NCI-H748 (cell line): ENCODE data around the gene ADM.
A peak's percentile ranks its signal among the peaks of the same experiment; 100 is the strongest.

ENCODE experiments used
- DNase-seq: peaks from one replicate; lab custom pipeline; 2025; ENCODE audit not compliant: unreplicated experiment; lab: John Stamatoyannopoulos, UW

The ADM gene

GRCh38 chr11:10289765-10290380, 15.0 kb upstream of the ADM start:
- no peak for DNase-seq

GRCh38 chr11:10291801-10292638, 12.9 kb upstream of the ADM start:
- no peak for DNase-seq

DNA sequence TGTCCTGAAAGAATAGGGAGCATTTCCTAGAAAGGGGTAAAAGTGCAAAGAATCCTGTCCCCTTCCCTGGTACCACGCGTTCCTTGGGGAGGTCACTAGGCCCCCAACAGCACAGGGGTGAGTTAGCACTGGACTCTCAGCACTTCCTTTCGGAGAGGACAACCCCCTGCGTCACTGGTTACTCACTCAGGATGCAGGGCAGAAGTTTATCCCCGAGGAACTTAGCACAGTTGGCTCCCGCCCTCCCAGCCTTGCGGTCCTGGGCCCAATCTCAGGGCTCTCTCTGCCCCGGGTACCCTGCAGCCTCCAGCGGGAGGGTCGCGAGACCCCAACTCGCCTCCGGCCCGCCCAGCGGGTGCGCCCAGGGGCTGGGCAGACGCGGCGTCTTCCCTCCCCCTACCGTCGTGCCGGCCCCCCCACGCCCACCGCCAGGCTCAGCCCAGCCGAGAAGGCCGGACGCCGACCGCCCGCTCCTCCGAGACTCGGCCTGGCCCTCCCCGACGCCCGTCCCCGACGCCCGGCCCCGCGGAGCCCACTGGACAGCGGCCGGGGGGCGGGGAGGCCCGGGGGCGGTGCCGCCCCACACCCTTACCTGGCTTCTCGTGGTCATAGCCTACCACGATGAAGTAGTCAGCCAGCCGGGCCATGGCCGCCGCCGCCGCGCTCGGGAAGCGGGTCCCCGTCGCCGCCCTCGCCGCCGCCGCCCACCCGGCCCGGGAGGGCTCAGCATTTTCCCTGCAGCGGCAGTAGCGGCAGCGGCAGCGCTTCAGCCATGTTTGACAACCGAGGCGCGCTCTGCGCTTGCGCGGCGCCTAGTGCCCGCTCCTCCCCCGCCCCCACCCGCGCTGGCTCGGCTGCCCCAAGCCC, 11.2 kb upstream of the ADM start, which contains the start of gene SBF2:
Gene SBF2, minus strand, starts transcription at position 797 of the 867 bp plus-strand sequence. Its CDS starts 150 bp downstream, at position 647.
- DNase-seq = peak; percentile 88

DNA sequence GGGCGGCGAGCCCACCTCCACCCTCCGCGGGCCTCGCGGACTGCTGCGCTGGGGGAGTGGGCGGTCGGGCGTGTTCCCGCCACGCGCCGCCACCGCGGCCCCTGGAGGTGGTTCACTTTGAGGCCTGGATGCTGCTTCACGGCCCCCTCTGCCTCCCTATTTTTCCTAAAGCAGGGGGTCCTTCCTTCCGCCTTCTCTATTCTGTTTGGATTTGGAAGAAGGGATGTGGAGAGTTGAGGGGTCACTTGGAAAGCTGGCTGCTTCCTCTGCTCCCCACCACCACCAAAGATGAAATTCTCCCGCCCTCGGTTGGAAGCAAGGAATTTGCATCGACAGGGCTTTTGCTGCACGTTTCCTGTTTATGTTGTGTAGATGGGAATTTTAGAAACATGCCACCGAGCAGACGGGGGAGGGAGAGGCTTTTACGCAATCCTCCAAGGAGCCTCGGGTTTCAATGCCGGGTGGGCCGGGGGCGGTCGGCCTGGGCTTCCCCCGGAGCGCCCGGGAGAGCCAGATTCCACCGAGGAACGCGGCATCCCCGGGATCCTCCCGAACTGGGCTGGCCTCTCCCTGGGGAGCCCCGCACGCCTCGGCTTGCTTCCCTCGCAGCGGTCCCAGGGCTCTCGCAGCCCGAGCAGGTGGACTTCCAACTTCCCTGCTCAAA, 10.5 kb upstream of the ADM start:
- peak; percentile 56 for DNase-seq

GRCh38 chr11:10295064-10295901, 9.6 kb upstream of the ADM start:
- no peak for DNase-seq

- no peak for DNase-seq
Observed at GRCh38 chr11:10298342-10298741, 6.5 kb upstream of the ADM start.

DNA sequence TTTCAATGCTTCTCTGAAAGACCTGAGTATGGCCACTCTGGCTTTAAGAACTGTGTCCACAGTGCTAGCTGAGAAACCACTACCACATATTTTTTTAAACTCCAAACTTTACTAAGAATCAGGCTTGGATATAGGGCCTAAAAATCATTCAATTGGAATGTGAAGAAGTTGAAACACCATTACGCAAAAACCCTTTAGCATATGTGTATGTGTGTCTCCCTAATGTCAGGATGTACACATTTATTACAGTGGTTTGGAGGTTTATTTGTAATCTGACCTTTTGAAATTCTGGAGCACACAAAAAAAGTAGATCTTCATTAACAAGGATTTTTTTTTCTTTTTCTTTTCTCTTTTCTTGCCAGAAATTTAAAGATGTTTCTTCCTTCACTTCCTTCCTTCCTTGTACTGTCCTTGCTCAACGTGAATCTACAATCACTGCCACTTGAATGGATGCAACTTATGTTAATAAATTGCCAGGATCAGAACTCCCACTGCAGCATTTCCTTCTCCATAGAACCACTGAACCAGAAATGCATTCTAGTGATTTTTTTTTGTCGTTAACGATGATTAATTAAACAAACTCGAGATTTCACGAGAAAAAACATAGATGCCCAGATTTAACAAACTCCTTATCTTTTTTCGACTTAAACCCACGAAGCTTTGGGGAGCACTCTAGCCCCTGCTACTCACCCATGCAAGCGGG, 3.1 kb upstream of the ADM start:
- no peak for DNase-seq

- DNase-seq = peak; percentile 72
Observed at GRCh38 chr11:10302359-10302743, 2.5 kb upstream of the ADM start.

GRCh38 chr11:10302744-10303557, 1.9 kb upstream of the ADM start:
- peak; percentile 75 for DNase-seq

DNA sequence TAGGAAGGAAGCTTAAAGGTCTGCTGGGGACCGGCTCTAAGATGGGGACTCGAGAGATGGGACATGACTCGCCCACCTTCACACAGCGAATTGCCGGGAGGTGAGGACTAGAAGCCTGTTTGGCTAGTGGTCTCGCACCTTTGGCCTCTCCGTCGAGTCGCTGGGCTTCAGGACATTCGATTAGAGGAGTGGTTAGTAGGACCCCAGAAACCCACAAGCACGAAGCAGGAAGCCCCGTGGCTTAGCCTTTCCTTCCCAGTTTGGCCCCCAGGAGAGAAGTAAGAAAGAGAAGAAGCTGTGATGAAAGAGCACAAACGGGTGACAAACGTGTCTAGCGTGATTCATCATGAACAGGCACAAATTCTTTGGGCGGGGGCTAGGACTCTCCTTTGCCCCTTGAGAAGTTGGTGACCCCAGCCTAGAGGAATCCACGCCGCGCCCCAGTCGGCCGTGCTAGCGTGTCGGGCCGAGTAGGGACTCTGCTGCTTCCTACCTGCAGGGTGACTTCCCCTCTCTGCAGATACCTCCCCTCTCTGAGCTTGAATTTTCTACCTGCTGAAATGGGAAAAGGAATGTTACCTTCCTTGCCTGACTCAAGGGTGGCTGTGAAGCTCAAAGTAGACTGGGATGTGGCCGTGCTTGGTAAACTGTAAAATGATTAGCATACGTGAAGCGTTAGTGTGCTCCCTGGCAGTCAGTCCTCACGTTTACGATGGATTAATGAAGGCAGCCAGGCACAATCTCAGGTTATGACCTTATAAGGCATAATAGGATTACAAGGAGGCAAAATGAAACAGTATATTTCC, 1.1 kb upstream of the ADM start:
- peak; percentile 56 for DNase-seq

DNA sequence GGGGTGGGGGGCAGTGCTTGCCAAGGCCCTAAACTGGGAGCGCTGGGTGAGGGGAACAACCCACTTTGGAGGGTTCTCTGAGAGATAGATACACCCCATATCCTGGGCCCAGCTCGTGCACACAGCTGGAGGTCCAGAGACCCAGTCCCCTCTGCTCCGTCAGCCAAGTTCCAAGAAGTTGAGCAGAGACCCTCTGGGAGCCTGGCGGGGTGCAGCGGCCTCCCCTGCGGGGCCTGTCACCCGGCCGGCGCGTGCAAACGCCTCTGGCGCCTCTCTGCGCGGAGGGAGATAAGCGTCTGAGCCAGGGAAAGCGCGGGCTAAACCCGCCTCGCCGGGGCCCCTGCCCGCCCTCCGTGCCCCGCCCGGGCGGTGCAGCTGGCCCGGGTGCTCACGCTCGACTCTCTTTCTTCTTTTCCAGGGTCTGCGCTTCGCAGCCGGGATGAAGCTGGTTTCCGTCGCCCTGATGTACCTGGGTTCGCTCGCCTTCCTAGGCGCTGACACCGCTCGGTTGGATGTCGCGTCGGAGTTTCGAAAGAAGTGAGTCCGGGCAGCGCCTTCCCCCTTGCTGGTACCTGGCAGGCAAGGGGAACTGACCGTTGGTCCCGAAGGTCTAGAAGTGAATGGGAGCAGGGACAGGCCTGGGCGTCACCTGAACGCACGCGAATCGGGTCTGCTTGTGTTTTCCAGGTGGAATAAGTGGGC, 540 bp downstream of the ADM start:
- peak; percentile 59 for DNase-seq

- DNase-seq = peak; percentile 59
Observed at GRCh38 chr11:10305964-10306918, 1.4 kb downstream of the ADM start.

DNA sequence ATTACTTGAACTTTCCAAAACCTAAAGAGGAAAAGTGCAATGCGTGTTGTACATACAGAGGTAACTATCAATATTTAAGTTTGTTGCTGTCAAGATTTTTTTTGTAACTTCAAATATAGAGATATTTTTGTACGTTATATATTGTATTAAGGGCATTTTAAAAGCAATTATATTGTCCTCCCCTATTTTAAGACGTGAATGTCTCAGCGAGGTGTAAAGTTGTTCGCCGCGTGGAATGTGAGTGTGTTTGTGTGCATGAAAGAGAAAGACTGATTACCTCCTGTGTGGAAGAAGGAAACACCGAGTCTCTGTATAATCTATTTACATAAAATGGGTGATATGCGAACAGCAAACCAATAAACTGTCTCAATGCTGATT, 2.1 kb downstream of the ADM start:
- no peak for DNase-seq

- DNase-seq = peak; percentile 86
Observed at GRCh38 chr11:10307400-10308200, 2.7 kb downstream of the ADM start.

DNA sequence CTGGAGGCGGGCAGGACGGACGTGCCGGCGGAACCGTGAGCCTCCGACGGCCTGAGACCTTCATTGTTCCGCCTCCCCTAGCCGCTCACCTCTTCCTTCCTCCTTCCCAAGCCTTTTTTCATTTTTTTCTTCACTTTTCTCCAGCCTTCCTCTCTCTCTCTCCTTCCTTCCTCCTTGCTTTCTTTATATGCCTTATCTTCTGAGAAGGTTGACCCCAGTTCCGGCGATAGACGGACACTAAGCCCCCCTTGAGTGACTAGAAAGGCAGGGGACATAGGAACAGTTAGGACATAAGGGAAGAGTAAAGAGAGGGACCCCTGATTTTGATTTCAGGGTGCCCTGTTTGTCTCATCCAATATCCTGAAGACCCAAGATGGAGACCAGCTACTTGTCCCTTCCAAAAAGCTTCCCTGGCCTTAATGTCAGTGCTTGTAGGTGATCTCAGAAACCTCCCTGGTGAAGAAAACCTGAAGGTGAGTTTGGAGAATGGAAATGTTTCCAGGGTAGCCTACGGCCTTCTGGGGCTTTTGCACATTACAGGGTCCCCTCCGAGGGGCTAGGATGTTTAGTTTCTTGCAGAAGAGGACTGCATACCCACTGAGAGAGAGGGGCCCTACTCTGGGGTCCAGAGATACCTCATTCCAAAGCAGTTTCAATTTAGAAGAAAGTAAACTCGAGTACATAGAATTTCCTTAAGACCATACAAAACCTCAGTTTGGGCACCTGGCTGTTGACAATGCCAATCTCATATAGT, 3.5 kb downstream of the ADM start:
- no peak for DNase-seq
